ENCODE results near the gene ADAMTS7. TPM values are rescaled to one million over a fixed set of nuclear protein-coding genes. Genes with fewer than 3 reads are reported as not detected.
"Not testable (repeated sequence)": the region's sequence is repeated elsewhere in the genome, so short reads cannot be mapped to it uniquely, and the experiment has no call there.

Gene ADAMTS7
- total RNA-seq, 1 donor from 2014 or later, result 10.5 TPM

DNA sequence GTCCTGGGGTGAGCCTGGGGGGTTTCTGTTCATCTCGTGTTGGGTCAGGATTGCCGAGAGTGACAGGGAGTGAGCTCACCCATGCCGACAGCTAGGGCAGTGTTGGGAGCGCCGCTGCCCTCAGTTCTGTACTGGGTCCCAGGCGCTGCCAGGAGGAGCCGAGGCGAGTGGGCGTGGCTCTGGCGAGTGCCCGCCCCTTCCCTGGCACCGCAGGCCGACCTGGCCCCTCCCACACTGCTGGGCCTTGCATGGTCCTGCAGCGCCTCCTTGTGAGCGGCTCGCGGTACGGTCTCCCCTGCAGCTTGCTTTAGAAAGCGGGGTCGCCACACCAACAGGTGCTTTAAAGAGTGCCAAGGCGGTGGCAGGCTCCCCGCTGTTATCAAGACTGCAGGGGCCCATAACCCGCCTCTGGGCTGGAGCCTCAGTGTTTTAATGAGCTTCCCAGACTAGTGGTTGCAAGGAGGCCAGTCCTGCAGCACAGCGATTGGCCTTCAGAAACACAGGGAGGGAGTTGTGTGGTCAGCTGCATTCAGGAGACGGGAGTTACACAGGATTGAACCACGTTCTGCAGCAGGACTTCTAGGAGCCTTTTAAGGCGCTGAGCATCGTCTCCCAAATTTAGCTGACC is 60.2 kb downstream of the ADAMTS7 start:
- peak overlapping the region; percentile 26 for H3K4me3 ChIP-seq (ENCODE audit: low read depth, low read length)
- DNase-seq (ENCODE audit: low read depth), result not testable (repeated sequence)
- TF ChIP-seq, protein P1, sequence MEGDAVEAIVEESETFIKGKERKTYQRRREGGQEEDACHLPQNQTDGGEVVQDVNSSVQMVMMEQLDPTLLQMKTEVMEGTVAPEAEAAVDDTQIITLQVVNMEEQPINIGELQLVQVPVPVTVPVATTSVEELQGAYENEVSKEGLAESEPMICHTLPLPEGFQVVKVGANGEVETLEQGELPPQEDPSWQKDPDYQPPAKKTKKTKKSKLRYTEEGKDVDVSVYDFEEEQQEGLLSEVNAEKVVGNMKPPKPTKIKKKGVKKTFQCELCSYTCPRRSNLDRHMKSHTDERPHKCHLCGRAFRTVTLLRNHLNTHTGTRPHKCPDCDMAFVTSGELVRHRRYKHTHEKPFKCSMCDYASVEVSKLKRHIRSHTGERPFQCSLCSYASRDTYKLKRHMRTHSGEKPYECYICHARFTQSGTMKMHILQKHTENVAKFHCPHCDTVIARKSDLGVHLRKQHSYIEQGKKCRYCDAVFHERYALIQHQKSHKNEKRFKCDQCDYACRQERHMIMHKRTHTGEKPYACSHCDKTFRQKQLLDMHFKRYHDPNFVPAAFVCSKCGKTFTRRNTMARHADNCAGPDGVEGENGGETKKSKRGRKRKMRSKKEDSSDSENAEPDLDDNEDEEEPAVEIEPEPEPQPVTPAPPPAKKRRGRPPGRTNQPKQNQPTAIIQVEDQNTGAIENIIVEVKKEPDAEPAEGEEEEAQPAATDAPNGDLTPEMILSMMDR (conservative IDR thresholded peaks at IDR 0.05; ENCODE audit: low read depth, low read length), result peak; percentile 71

DNA sequence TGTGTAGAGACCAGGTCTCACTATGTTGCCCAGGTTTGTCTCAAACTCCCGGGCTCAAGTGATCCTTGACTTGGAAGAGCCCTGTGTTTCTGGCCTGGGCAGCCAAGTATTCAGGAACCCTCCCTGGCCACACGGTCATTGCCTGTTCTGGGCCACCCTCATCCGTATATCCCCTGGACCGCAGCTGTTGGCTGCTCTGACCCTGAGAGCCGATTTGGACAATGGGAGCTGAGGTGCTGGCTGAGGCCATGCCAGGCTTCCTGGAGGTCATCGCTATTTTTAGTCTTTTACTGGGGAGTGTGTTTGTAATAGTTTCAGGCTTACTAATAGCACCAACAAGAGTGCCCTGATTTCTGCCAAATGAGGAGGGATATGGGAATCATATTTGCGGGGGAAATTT is 60.7 kb downstream of the ADAMTS7 start:
- peak overlapping the region; percentile 26 for H3K4me3 ChIP-seq (ENCODE audit: low read depth, low read length)
- TF ChIP-seq, protein P1 (conservative IDR thresholded peaks at IDR 0.05; ENCODE audit: low read depth, low read length), result no peak
- no peak for DNase-seq (ENCODE audit: low read depth)

DNA sequence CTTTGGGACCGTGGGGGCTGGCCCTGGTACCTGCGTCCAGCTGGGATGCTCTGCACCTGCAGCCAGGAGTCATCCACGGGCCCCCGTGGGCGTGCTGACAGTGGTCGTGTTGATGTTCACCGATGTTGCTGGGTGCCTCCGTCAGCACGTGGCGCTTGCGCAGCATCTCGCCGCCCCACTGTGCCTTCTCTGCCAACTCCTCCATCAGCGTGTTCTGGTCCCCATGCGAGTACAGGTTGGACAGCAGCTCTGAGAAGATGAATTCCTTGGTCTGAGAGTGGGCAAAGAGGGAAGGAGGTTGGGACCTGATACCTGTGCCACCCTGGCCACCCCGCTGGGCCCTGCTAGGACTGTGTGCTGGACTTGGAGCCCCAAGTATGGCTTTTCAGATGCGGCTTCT is 61.4 kb downstream of the ADAMTS7 start:
- TF ChIP-seq, protein P1 (conservative IDR thresholded peaks at IDR 0.05; ENCODE audit: low read depth, low read length), result no peak

DNA sequence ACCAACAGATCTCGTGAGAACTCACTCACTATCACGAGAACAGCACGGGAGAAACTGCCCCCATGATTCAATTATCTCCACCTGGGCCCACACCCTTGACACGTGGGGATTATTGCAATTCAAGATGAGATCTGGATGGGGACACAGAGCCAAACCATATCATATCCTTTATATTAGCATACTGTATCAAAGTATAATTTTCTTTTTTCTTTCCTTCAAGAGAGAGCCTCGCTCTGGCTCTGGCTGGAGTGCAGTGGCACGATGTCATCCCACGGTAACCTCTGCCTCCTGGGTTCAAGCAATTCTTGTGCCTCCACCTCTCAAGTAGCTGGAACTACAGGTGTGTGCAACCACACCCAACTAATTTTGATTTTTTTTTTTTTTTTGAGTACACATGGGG is 63.4 kb downstream of the ADAMTS7 start:
- not testable (repeated sequence) for DNase-seq (ENCODE audit: low read depth); H3K4me3 ChIP-seq (ENCODE audit: low read depth, low read length)

More for the DNA sequence above, 61.4 kb downstream of the ADAMTS7 start:
- no peak for DNase-seq (ENCODE audit: low read depth)
- no peak overlapping the region for H3K4me3 ChIP-seq (ENCODE audit: low read depth, low read length)

DNA sequence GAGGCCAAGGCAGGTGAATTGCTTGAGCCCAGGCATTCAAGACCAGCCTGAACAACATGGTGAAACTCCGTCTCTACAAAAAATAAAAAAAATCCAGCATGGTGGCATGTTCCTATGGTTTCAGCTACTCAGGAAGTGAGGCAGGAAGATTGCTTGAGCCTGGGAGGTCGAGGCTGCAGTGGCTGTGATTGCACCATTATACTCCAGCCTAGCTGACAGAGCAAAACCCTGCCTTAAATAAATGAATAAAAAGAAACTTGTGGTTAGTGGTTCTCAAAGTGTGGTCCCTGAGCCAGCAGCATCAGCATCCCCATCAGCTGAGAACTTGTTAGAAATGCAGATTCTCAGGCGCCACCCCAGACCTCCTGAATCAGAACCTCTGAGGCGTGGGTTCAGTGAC is 69.6 kb downstream of the ADAMTS7 start:
- DNase-seq (ENCODE audit: low read depth); H3K4me3 ChIP-seq (ENCODE audit: low read depth, low read length): not testable (repeated sequence)

DNA sequence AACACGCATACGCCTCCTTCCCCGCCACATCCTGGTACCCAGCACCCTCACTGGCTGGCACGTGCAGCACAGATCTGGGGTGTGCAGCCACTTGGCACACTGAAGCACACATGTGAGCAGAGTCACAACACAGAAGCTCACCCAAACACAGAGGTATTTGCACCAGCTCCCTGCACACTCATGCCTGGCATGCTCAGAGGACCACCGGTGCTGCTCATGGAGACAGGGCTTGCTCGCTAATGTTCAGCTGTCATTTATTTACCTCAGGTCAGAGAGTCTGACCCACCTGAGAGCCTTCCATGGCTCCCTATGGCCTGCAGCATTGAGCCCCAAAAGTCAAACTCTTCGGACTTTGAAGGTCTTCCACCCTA is 70.4 kb downstream of the ADAMTS7 start:
- no peak overlapping the region for H3K4me3 ChIP-seq (ENCODE audit: low read depth, low read length)
- TF ChIP-seq, protein P1 (conservative IDR thresholded peaks at IDR 0.05; ENCODE audit: low read depth, low read length), result no peak
- DNase-seq (ENCODE audit: low read depth), result no peak

DNA sequence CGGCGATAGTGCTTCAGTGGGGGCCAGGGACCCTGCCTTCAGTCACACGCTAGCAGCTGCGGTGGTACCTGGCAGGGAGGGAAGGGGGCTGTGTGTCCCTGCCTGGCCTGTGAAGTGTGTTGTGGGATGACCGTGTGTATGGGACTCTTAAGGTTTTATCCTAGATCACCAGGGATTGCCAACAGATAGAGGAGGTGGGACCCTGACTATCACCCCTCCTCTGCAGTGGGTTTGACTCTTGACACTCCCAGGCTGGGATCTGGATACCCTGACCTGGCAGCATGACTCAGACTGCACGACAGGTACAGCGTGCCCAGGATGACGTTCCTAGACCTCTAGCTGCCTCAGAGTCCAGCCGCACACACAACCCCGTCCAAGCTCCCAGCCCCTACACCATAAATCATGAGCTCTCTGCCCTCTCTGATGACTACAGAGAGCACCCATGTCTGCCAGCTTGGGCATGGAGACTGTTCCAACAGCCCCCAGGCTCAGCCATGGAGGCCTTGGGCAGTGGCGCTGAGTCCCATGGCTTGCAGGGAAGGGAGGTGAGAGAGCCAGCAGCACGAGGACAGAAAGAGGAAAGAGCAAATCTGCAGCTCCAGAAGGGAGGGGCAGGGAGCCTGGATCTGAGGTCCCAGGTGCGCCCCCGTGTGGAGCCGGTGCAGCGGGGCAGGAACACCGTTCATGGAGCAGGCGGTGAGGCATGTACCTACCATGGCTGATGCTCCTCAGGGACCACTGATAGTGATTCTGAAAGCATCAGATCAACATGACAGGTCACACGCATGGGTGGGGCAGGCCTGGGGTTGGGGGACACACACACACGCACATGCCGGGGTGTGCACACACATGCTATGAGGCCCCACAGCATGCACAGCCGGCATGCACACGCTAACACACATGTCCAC is 71.0 kb downstream of the ADAMTS7 start:
- no peak overlapping the region for H3K4me3 ChIP-seq (ENCODE audit: low read depth, low read length)
- TF ChIP-seq, protein P1 (conservative IDR thresholded peaks at IDR 0.05; ENCODE audit: low read depth, low read length), result peak; percentile 73
- no peak for DNase-seq (ENCODE audit: low read depth)

DNA sequence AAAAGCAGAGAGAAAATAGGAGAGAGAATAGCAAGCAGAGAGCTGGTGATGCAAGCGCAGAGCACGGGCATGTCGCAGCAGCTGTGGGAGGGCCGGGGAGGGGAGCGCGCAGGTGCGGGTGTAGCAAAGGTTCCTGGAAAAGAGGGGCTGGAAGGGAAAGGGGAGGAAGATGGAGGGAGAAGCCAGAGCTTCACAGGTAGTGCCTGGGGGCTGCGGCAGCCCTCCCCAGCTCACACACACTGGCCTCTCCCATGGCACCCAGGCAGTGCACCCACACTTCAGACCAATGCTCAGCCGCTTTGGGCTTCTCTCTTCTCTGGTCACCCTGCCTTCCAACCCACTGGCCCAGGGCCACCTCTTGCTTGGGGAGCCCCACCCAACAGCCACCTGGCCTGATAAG is 72.1 kb downstream of the ADAMTS7 start:
- TF ChIP-seq, protein P1 (conservative IDR thresholded peaks at IDR 0.05; ENCODE audit: low read depth, low read length), result no peak
- DNase-seq (ENCODE audit: low read depth), result no peak

More for the DNA sequence above, 72.1 kb downstream of the ADAMTS7 start:
- H3K4me3 ChIP-seq (ENCODE audit: low read depth, low read length), result no peak overlapping the region
